Left forelimb (tissue), 1 donor: ENCODE data around the gene ANKRD6.
"Not testable (repeated sequence)": the region's sequence is repeated elsewhere in the genome, so short reads cannot be mapped to it uniquely, and the experiment has no call there.

Source experiments
- DNase-seq: peaks from one replicate; pipeline ENCODE4 v3.0.0-alpha.2; 2018; ENCODE audit warnings: low spot score

Gene ANKRD6

DNA sequence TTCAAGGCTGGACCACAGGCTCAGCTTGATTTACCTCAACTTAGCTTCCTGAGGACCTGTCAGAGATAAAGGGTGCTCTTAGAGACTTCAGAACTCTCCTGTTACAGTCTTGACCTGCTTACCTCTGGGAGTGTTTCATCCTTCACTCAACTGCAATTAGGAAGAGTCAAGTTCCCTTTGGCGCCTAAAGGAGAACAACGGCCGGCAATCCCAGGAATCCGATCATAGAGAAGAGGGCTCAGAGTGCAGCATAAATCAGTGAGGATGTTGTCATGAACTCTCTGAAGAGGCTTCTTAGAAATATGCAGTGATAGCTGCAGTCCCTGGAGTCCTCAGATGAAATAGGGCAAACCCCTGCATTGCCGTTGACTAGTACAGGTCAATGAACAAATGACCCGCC lies 169.2 kb downstream of the ANKRD6 start:
- no peak for DNase-seq

DNA sequence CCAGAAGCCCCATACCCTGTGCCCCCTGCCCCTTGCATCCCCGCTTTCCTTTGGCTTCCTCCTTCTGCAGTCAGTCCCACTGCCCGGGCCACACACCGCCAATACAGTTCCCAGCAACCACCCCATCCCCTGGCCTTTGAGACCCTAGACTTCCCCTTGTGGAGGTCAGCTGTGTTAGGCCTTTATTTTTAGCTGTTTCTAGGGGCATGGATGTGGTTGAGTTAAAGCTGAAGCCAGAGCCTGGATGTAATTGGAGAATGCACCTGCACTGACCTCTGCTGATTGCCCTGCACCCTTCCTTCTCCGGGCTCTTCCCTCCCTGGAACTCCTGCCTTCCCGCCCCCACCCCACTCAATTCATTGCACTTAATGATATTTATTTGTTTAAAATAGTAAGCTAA lies 171.7 kb downstream of the ANKRD6 start:
- no peak for DNase-seq

DNA sequence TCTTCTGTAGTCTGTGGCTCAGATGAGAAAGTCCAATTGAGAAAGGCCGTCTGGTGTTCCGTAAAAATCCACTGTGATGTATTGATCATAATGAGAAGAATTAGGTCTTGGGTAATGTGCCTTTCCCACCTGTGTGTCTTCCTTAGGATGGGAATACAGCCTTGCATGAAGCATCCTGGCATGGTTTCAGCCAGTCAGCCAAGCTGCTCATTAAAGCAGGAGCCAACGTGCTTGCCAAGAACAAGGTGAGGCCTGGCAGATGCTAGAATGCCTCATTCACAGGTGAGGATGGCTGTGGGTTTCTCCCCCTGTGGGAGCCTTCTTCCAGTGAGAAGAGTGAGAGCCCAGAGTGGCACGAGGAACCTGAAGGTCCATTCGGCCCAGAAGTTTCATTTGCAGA lies 172.9 kb downstream of the ANKRD6 start:
- no peak for DNase-seq

DNA sequence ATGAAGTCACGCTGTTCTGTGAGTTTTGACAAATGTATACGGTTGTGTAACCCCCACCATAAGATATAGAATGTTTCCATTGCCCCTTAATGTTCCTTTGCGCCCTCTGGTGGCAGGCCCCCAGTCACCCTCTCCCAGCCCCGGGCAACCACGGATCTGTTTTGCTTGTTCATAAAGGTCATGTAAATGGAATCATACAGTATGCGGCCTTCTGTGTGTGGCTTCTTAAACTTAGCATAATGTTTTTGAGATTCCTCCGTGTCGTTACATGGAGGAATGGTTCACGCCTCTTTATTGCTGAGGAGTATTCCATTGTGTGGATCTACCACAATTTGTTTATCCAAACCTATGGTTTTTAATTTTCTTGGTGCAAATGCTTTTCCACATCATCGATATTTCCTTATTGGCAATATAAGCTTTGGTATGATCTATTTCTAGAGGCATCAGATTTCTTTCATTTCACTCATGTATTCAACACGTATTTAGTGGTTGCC lies 177.2 kb downstream of the ANKRD6 start:
- no peak for DNase-seq

DNA sequence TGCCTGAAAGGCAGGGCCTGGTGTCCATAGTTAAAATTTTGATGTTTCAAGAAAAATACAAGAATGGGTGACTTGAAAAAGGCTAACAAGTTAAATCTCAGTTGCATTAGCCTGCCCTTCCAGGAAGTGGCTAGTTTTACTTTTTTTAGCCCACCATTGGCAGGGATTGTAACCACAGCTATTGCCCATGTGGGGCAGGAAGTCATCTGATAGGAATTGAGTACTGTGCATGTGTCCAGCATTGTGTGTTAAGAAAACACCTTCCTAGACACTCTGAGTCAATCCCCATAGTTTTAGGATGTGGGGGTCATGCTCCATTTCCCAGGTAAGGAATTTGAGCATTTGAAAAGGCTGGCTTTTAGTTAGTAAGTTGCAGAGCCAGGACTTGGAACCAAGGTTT lies 178.7 kb downstream of the ANKRD6 start:
- DNase-seq, result no peak

DNA sequence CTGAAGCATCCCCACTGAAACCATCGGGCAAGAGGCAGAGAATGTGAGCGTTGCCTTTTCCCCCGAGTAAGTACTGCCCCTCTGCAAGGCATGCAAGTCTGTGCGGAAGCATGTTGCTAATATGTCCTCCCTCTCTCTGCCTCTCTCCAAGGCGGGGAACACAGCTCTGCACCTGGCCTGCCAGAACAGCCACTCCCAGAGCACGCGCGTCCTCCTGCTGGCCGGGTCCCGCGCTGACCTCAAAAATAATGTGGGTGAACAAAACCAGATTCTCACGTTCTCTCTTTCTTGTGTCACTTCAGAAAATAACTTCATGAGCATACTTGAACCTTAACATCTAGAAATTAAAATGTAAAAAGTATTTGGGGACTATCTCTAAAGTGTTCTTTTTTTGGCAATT lies 179.2 kb downstream of the ANKRD6 start:
- DNase-seq, result no peak

DNA sequence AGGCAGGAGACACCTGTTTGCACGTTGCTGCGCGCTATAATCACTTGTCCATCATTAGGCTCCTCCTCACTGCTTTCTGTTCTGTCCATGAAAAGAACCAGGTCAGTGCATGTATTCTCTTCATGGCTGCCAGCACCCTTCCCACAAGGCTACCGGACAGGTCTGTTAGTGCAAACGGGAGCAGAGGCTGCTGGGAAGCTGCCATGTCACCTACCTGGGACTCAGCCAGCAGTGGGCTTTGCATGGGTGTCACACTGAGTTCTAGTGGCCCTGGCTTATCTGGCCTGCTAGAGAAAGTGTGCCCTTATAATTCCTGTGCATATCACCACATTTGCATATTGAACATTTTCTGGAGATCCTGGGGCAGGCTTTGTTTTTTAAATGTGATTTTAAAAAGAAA lies 180.8 kb downstream of the ANKRD6 start:
- DNase-seq, result no peak

DNA sequence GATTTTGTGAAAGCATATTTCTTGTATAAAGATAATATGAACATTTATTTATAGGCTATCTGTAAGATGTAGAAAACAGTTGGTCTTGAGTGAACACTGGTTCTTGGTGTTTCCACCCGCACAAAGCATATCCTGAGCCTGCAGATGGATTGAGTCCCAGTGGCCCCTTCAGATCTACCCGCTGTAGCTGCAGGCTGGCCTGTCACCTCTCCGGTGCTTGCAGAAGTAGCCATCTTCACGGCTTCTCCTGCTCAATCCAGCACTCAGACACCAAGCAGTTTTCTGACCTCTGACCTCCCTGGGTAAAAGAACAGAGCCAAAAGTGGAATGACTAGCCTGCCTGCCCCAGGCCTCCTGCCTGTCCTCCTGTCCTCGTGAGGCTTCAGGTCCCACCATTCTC lies 182.9 kb downstream of the ANKRD6 start:
- DNase-seq, result no peak

DNA sequence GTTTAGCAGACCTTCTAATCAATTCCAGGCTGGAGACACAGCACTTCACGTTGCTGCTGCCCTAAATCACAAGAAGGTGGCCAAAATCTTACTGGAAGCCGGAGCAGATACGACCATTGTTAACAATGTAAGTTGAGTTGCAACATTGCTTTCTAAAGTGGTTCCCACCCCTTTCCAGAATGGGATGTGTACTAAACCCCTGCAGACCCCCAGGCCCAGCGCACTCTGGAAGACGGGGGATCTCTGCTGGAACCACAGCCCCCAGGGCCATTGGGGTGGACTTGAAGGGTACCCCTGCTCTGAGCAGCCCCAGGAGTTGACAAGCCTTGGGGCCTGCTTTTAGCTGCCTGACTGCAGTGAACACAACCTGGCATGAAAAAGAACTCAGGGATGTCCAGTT lies 183.6 kb downstream of the ANKRD6 start:
- no peak for DNase-seq

DNA sequence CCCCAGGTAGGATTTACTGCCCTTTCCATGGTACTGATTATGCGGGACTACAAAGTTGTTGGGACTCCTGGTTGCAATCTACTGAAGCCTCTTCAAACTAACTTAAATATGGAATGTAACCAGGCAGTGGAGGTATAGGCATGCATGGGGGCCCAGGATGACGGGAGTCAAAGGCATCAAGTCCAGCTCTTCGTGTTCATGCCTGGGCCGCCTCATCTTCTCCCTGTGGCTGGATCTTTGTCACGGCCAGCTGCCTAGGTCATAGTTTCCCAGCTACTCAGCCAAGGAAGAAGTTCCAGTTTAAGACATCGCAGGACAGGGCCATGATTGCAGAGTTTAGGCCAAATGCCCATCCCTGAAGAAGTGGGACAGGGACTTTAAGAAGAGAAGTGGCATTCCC lies 185.1 kb downstream of the ANKRD6 start:
- DNase-seq, result no peak

DNA sequence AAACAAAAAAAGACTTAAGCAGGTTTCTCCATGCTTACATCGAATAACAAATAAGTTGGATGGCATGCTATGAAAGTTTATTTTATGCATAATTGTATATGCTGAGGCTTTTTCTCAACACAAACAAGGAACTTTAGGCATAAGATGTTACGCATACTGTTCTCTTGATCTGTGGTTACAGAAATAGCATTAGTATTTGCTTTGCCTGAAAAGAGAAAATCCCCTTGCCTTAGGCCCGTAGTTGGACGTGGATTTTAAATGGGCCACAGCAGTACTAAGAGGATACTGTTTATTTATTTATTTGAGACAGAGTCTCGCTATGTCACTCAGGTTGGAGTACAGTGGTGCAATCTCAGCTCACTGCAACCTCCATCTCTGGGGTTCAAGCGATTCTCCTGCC lies 186.6 kb downstream of the ANKRD6 start:
- no peak for DNase-seq

DNA sequence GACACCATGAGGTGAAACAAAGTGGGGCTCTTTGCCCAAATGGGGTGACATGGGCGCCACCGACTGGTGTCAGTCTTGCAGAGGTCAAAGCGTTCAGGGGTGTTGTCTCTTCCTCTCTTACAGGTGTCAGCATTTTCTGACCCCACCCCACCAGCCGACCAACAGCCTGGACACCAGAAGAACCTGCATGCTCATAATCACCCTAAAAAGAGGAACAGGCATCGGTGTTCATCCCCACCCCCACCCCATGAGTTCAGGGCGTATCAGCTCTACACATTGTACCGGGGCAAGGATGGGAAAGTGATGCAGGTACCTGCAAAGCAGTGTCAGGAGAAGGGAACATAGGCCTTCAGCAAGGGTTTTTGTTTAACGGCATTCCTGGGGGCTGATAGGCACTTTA lies 190.8 kb downstream of the ANKRD6 start:
- no peak for DNase-seq

DNA sequence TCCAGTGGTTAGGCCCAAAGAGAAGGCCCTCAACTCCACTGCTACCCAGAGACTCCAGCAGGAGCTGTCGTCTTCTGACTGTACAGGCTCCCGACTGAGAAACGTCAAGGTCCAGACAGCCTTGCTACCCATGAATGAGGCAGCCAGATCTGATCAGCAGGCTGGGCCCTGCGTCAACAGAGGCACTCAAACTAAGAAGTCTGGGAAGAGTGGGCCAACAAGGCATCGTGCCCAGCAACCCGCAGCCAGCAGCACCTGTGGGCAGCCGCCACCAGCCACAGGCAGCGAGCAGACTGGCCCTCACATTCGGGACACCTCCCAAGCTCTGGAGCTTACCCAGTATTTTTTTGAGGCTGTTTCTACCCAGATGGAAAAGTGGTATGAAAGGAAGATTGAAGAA lies 197.5 kb downstream of the ANKRD6 start:
- no peak for DNase-seq

DNA sequence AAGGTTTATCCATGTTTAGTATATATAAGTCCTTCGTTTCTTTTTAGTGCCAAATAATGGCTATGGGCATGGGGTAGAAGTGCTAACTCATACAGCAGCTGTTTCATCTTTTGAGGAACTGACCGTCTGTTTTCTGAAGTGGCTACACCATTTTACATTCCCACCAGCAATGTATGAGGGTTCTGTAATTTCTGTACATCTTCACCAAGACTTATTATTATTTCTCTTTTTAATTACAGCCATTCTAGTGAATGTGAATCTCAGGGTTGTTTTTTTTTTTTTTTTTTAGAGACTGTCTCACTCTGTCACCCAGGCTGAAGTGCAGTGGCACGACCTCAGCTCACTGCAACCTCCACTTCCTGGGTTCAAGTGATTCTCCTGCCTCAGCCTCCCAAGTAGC lies 203.5 kb downstream of the ANKRD6 start:
- not testable (repeated sequence) for DNase-seq

DNA sequence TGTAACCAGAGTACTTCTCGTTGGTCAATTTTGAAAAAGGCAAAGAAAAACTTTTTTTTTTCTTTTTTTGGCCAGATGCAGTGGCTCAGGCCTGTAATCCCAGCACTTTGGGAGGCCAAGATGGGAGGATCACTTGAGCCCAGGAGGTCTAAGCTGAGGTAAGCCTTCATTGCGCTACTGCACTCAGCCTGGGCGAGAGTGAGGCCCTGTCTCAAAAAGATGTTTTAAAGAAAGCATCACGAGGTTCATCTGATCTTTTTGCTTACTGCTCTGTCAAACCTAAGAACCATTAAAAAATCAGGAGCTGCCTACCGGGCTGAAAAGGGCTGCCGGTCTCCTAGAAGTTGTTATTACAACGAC lies 205.0 kb downstream of the ANKRD6 start:
- DNase-seq, result no peak

DNA sequence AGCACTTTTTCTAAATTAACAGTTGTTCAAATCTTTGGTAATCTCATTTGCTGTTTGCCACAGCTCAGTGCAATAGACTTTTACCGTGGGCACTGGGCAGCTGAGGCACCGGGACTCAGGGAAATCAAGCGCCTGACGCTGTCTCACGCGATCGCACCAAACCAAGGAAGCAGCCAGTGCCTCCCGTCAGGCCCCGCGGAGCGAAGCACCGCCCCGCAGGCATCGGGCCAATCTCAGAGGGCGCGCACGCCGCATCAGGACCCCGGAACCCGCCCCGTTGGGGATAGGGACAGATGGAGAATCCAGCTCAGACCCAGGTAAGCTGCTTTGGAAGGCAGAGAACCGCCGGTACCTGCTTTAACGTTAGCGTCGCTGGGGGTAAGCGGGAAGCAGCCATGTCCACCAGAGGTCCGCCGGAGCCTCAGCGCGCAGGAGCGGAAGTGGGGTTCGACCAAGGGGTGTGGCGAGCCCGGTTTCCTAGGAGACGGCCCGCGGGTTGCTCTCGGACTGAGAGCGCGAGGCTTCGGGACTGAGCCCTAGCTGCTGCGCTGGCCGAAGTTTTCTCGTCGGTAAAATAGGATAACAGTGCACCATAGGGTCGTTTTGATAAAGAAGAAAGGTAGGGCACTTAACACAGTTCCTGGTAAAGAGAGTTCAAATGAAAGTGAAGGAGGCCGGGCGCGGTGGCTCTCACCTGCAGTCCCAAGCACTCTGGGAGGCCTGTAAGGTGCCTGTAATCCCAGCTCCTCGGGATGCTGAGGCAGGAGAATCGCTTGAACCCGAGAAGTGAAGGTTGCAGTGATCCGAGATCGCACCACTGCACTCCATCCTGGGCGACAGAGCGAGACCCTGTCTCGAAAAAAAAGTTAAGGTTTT lies 205.6 kb downstream of the ANKRD6 start, which contains the start of gene LYRM2:
LYRM2 (minus strand) TSS at position 428 of the 876 bp plus-strand sequence; CDS start at position 397, 31 bp downstream.
- DNase-seq, result peak; percentile 97

DNA sequence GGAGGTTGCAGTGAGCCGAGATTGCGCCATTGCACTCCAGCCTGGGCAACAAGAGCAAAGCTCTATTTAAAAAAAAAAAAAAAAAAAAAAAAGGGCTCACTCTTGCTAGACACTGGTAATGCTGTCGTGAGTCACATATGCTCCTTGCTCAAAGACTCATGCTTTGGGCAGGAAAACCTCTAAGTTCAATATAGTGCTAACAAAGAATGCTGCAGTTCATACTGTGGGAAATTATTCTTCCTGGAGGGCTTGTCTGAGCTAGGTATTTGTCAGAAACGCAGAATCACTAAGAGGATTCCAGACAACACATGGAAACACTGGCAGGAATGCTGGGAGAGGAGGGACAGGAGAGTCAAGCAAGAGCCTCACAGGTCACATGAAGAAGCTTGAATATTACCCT lies 207.9 kb downstream of the ANKRD6 start:
- no peak for DNase-seq

DNA sequence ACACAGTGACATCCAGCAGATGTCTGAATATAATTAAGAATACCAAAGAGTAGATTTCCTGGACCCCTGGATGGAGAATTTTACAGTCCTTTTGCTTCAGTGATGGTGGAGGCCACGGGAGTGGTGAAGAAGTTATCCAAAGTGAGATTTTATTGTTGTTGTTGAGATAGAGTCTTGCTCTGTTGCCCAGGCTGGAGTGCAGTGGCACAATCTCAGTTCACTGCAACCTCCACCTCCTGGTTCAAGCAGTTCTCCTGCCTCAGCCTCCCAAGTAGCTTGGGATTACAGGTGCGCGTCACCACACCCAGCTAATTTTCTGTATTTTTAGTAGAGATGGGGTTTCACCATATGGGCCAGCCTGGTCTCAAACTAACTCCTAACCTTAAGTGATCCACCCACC lies 208.6 kb downstream of the ANKRD6 start:
- DNase-seq, result not testable (repeated sequence)

DNA sequence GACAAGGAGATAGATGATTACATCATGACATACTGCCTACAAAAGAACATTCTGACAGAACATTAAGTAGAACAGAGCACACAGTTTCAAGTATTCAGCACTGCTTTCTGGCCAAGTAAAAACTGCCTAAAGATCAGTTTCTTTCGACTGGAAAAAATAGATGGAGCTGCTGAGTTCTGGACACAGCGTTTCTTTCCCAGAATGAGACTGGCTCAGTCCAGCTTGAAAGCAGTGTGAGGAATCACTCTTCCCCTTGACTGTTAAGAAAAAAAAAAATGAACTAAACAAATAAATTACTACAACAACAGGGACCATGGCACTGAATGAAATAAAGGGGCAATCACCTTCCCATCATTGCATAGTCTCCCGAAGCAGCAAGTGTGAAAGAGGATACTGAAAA lies 210.0 kb downstream of the ANKRD6 start:
- DNase-seq, result no peak

DNA sequence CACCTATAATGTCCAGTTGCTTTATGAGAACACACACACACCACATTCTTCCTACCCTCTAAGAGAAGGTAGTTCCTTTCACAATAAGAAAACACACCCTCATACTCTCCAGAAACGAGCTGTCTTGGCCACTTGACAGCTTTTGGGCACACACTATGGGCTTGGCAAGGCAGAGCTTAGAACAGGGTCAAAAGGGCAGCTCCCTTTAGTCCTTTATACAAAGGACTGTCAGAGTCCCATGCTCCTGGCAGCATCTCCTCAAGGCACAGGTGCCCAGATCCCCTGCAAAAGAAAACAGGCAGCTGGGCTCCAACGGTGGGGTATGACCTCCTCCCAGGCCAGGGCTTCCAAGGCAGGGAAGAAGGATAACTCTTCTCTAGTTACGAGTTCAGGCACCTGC lies 210.5 kb downstream of the ANKRD6 start:
- no peak for DNase-seq

DNA sequence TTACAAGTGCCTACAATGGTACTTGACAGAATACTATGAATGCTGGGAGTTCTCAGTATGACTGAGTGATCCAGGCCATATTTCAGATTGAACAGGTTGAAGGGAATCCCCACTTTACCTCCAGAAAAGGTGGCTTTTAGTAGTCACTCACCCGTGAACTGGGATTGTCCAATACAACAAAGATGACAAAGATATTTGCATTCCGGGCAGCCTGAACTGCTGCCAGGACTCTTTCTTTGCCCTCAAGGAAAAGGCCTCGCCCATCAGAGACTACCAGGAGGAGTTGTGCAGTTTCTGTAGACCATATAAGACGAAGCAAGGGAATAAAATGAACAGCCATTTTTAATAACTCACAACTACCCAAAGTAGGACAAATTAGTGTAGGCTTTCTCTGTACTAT lies 211.9 kb downstream of the ANKRD6 start:
- DNase-seq, result no peak

DNA sequence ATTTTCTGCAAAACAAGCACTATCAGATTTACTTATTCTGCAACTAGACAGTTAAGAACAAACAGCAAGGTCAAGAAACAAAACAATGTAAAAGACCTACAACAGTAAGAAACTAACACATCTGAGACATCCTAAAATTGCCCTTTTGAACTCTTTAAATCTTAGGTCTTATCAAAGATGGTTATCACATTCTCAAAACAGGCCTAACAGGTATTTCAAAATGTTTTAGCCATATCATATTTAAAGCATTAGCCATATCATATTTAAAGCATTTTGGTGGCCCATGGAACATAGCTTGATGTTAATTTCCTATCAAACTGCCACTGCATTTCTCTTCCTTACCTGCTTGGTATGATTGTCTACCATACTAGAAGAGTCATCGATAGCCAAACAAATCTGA lies 216.7 kb downstream of the ANKRD6 start:
- no peak for DNase-seq

DNA sequence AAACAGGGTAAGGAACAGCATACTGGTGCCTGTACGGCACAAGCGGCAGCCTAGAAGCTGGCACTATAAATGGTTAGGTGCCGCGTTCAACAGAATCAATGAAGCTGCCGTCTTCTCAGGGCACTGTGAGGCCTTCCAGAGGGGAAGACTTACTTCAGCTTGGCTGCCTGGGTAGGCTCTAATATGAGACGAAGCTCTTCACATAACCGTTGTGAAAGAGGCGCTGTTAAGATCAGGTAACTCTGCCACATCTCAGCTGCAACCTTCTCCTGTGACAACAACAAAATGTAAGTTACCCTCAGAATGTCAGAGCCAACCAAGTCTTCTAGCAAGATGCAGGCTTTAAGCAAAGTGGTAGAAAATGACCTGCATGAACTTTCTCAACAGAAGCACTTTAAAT lies 217.6 kb downstream of the ANKRD6 start:
- DNase-seq, result no peak

DNA sequence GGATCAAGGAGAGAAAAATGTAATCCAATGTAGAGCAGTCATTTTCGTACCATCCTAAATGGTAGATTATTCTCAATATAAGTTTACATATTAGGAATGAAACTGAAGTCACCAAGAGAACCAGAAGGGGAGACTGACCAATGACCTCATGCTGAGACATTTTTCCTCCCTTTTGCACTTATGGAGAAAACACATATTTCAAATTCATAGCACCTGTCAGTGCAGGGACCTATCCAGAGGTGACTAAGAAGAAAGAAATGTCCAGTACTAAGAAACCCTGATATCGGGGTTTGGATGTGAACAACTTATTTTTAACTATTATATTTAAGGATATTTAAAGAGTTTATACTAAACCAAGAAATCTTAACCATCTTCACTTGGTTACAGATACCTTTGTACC lies 222.2 kb downstream of the ANKRD6 start:
- DNase-seq, result no peak
